ENCODE data around the gene PNMA8A. TPM values are rescaled to one million over a fixed set of nuclear protein-coding genes. Genes with fewer than 3 reads are reported as not detected.
"Not testable (repeated sequence)": the region's sequence is repeated elsewhere in the genome, so short reads cannot be mapped to it uniquely, and the experiment has no call there.

The PNMA8A gene
- total RNA-seq, 8 experiments from 2014 or later = 1.3 to 75.6 (median 46.4) TPM

DNA sequence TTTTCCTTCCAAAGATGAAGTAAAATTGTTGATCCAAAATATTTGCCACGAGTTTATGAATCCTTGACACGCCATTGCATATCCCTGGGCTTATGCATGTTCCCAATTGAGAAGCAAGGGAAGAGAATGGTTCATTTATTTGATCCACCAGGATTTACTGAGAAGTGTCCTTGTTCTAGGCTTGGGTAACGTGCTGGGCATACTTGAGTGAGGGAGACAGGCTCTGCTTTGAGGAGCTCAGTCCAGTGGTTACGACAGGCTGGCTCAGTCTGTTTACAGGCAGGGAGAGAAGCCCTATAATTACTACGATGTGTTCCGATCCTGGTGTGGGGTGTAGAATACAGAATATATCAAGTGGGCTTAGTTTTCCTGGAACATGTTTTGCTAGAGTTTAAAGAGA, 36.4 kb downstream of the PNMA8A start:
- Histone ChIP-seq H3K27ac (no peak overlapping the region), H3K4me3 (no peak overlapping the region), H3K4me1 (replicated peaks in 1 of 2) (no peaks in the 10 kb centered on the region)
- 0 to 90% (median 52%) methylated on average over 1 to 5 of the region's 6 CpGs; no CpG with 5 or more reads in 1 of the 10 experiments for WGBS, 10 experiments
- in situ Hi-C loops (cut with MboI; ENCODE audit: low pct_unique_long_range_greater_than_20kb in 2 of 9, low sequenced_read_pairs in 9 of 9, unreplicated experiment in 9 of 9) = no loop called here
- ATAC-seq (replicated peaks in 6 of 8) = no peak

DNA sequence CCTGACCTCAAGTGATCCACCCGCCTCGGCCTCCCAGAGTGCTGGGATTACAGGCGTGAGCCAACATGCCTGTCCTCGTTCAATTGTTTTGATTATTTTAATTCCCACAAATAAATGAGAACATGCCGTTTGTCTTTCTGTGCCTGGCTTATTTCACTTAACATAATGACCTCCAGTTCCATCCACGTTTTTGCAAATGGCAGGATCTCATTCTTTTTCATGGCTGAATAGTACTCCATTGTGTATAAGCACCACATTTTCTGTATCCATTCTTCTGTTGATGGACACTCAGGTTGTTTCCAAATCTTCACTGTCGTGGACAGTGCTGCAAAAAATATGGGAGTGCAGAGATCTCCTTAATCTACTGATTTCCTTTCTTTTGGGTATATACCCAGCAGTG, 37.9 kb downstream of the PNMA8A start:
- 3 to 83% (median 64%) methylated on average over 1 to 7 of the region's 7 CpGs; no CpG with 5 or more reads in 1 of the 10 experiments for WGBS, 10 experiments
- ATAC-seq (replicated peaks in 6 of 8); H3K27ac ChIP-seq; H3K4me1 ChIP-seq (replicated peaks in 1 of 2); H3K4me3 ChIP-seq; in situ Hi-C loops (cut with MboI; ENCODE audit: low pct_unique_long_range_greater_than_20kb in 2 of 9, low sequenced_read_pairs in 9 of 9, unreplicated experiment in 9 of 9): not testable (repeated sequence)

DNA sequence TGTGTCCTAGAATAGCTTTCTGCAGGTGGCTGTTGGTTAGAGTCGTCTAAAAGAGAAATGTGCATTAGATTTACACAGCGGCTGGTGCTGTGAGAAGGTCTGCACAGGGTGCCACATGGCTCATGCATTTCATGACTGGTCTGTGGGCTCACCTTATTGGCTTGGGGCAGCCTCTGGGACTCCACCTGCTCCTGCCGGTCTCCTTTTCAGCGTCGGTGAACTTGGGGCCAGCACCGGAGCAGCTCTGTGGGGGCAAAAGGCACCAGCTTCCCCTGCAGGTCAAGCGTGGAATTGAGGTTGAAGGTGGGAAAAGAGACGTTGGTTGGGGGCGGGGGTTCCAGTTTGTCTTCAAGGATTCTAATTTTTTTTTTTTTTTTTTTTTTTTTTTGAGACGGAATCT, 39.5 kb downstream of the PNMA8A start:
- Histone ChIP-seq H3K27ac (no peak overlapping the region), H3K4me1 (replicated peaks in 1 of 2) (peaks cover 2 to 10% of the 10 kb centered on the region in 2 donors), H3K4me3 (no peak overlapping the region)
- 0 to 77% (median 36%) methylated on average over 1 to 6 of the region's 10 CpGs; no CpG with 5 or more reads in 3 of the 10 experiments for WGBS, 10 experiments
- no peak for ATAC-seq (replicated peaks in 6 of 8)
- in situ Hi-C loops (cut with MboI; ENCODE audit: low pct_unique_long_range_greater_than_20kb in 2 of 9, low sequenced_read_pairs in 9 of 9, unreplicated experiment in 9 of 9) = no loop called here

DNA sequence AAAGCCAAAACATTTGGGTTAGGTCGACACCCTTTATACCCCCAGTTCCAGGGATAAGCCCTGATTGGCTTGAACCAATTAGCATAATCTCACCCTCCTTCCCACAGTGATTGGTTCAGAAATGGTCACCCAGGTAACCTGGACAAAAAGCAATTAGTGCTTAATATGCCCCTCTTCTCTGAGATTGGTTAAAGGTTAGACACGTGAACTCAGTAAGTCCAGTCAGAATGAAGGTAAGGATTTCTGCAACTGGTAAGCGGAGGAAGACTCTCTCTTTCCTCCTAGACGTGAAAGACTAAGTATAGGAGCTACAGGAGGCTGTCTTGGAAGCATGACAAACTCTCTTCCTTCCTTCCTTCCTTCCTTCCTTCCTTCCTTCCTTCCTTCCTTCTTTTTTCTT, 41.4 kb downstream of the PNMA8A start:
- WGBS, 10 experiments = 17 to 87% (median 57%) methylated on average over 1 to 3 of the region's 4 CpGs; no CpG with 5 or more reads in 5 of the 10 experiments
- in situ Hi-C loops (cut with MboI; ENCODE audit: low pct_unique_long_range_greater_than_20kb in 2 of 9, low sequenced_read_pairs in 9 of 9, unreplicated experiment in 9 of 9) = no loop called here
- peaks cover 10 to 17% of the 10 kb centered on the region in 2 donors for H3K4me1 ChIP-seq (replicated peaks in 1 of 2)
- no peak overlapping the region for H3K4me3 ChIP-seq
- no peak for ATAC-seq (replicated peaks in 6 of 8)
- H3K27ac ChIP-seq = no peak overlapping the region

DNA sequence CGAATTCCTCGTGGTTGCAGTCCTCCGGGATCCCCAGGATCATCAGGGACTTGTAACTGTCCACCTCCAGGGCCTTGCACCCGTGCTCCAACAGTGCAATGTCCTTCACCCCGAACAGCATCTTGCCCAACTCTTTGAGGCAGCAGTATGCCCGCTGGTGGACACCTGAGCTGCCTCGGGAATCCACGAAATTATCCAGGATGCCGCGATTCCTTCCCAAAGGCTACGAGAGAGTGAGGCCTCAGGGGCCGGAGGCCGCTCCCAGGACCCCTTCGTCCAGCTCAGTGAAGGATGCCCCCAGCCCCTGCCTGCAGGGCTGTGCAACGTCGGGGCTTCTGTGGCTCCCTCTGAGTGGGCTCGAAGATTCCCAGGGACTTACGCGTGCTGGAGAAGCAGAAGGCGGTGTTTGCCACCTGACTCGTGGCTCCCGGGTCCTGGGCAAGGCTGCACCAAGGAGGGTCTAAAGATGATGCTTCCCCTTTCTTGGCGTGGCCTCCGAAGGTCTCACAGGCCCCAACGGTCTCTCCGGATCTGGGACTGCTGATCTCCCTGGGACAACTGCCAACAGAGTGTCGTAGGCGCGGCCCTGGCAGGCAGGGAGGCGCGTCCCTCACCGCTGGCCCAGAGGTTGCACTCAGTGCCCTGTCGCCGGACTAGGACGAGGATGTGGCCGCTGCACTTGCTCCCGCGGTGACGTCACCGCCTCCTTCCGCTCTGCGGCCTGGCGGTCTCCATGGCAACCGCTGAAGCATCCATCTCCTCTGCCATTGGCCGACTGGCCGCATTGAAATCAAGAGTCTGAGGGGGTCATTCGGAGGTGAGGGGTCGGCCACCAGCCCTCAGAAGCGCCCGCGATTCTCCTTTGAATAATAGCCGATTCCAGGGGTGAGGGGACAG, 42.9 kb downstream of the PNMA8A start, which contains the start of gene PNMA8C:
PNMA8C (minus strand) TSS at position 698 of the 897 bp plus-strand sequence; CDS start at position 121, 577 bp downstream.
- WGBS, 10 experiments = 0 to 64% (median 7%) methylated on average over 2 to 9 of the region's 52 CpGs
- peak; percentile 43 to 93 (median 87) for ATAC-seq (replicated peaks in 6 of 8)
- H3K27ac ChIP-seq = peak within 1 kb of the TSS; percentile 77 to 85
- H3K4me1 ChIP-seq (replicated peaks in 1 of 2) = peaks cover 10 to 17% of the 10 kb centered on the region in 2 donors
- peak within 1 kb of the TSS; percentile 48 to 61 (median 53) for H3K4me3 ChIP-seq
- in situ Hi-C loops (cut with MboI; ENCODE audit: low pct_unique_long_range_greater_than_20kb in 2 of 9, low sequenced_read_pairs in 9 of 9, unreplicated experiment in 9 of 9) = no loop called here

DNA sequence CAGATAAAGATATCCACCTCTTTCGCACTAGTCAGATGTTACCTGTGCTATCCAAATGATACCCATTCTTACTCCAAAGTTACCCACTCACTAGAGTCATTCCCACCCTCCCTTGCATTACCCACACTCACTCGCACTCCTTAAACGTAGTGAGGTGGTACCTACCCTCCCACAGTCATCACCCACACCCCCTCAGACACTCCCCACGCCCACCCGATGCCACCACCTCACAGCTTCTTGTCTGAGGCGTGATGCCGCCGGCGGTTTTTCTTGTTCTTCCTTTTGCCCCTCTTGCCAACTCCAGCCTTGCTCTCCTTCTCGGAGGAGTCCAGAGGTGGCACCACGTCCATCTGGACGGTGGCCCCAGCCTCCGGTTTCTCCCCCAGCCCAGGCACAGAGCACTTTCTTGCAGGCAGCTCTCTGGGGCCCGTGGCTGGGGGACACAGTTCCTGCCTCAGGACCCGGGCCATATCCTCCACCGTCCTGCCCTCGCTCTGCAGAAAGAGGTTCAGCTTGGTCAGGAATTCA, 43.8 kb downstream of the PNMA8A start:
- H3K4me3 ChIP-seq = peak overlapping the region; percentile 48 to 61 (median 53)
- 30 to 100% (median 73%) methylated on average over 1 to 10 of the region's 17 CpGs; no CpG with 5 or more reads in 3 of the 10 experiments for WGBS, 10 experiments
- ATAC-seq (replicated peaks in 6 of 8) = no peak
- in situ Hi-C loops (cut with MboI; ENCODE audit: low pct_unique_long_range_greater_than_20kb in 2 of 9, low sequenced_read_pairs in 9 of 9, unreplicated experiment in 9 of 9) = no loop called here
- peak overlapping the region; percentile 77 to 85 for H3K27ac ChIP-seq
- peaks cover 10 to 17% of the 10 kb centered on the region in 2 donors for H3K4me1 ChIP-seq (replicated peaks in 1 of 2)

DNA sequence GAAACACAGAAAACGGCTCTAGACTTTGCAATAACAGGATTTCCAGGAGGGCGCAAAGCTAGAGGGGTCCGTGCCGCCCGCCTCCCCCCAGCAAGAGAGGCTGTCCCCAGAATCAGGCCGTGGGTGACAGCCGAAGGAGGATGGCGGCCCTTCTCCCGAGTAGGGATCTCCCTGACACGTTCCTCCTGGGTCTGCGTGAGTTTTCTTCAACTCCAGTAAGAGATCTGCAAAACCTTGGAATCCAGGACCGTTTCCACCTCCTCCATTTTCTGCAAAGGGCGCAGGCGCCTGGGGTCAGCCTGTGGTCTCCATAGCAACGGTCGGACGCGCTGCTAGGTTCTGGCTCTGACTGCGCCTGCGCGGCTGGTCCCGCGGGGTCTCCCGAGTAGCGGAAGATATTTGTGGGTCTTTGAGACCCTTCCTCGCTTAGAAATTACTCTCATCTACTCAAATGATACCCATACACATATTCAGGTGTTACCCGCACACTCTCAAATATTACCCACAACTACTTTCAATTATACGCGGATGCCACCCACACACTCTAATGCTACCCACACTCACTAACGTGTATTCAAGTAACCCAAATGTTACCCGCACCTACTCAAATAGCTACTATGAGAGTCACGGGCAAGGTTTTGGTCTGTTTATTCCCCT, 44.7 kb downstream of the PNMA8A start:
- ATAC-seq (replicated peaks in 6 of 8) = peak; percentile 57 to 91 (median 64)
- H3K27ac ChIP-seq = peak overlapping the region in 1 of 2 donors; percentile 2
- 0 to 3% (median 0%) methylated on average over 1 to 13 of the region's 32 CpGs; no CpG with 5 or more reads in 2 of the 10 experiments for WGBS, 10 experiments
- peak overlapping the region; percentile 48 to 61 (median 53) for H3K4me3 ChIP-seq
- H3K4me1 ChIP-seq (replicated peaks in 1 of 2) = peaks cover 10 to 17% of the 10 kb centered on the region in 2 donors
- in situ Hi-C loops (cut with MboI; ENCODE audit: low pct_unique_long_range_greater_than_20kb in 2 of 9, low sequenced_read_pairs in 9 of 9, unreplicated experiment in 9 of 9) = no loop called here

DNA sequence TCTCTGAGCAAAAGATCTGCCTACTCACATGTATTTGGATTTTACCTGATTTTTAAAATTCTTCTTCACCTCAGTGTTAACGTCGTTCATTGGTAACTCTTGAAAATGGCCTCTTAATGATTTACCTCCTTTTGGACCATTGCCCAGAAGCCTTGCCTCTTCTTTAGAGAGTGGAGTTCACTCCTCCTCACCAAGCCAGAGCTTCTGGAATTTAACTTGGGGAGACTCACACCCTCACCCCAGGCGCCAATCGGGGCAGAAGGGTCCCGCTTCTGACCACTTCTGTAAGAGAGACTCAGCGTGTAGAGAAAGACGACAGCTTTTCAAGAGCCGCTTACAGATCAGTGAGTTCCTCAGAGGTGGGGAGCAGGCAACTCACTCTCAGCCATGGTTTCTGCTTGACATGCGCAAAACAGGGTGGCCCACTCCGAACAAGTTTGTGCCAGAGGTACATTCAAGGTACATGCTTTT, 45.3 kb downstream of the PNMA8A start:
- ATAC-seq (replicated peaks in 6 of 8) = peak in 6 of 8 experiments; percentile 1 to 59 (median 20)
- H3K4me1 ChIP-seq (replicated peaks in 1 of 2) = peaks cover 10 to 17% of the 10 kb centered on the region in 2 donors
- H3K4me3 ChIP-seq = peak overlapping the region; percentile 48 to 61 (median 53)
- in situ Hi-C loops (cut with MboI; ENCODE audit: low pct_unique_long_range_greater_than_20kb in 2 of 9, low sequenced_read_pairs in 9 of 9, unreplicated experiment in 9 of 9) = no loop called here
- 0 to 20% (median 0%) methylated on average over 1 to 8 of the region's 10 CpGs; no CpG with 5 or more reads in 1 of the 10 experiments for WGBS, 10 experiments
- peak overlapping the region in 1 of 2 donors; percentile 2 for H3K27ac ChIP-seq

DNA sequence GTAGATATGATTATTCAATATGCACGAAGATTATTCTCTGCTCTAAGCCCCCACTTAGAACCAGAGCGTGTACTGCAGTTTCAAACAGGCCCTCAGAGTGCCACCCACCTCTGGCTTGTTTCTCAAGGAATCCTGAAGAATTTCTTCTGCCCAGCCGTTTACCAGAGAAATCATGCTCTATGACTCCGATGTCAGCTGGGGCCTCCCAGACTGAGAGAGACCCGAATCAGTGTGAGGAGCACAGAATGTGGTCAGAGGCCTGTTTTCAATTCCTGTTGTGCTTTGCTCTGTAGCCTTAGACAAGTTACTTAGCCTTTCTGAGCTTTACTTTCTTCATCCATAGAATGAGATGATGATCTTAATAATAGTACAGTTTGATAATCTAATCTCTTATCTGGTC, 48.2 kb downstream of the PNMA8A start:
- no peak overlapping the region for H3K4me3 ChIP-seq
- no peak overlapping the region for H3K27ac ChIP-seq
- no peak for ATAC-seq (replicated peaks in 6 of 8)
- H3K4me1 ChIP-seq (replicated peaks in 1 of 2) = peaks cover 7 to 8% of the 10 kb centered on the region in 2 donors
- WGBS, 10 experiments = 0 to 73% (median 45%) methylated on average over 1 to 5 of the region's 5 CpGs; no CpG with 5 or more reads in 4 of the 10 experiments
- in situ Hi-C loops (cut with MboI; ENCODE audit: low pct_unique_long_range_greater_than_20kb in 2 of 9, low sequenced_read_pairs in 9 of 9, unreplicated experiment in 9 of 9) = no loop called here

DNA sequence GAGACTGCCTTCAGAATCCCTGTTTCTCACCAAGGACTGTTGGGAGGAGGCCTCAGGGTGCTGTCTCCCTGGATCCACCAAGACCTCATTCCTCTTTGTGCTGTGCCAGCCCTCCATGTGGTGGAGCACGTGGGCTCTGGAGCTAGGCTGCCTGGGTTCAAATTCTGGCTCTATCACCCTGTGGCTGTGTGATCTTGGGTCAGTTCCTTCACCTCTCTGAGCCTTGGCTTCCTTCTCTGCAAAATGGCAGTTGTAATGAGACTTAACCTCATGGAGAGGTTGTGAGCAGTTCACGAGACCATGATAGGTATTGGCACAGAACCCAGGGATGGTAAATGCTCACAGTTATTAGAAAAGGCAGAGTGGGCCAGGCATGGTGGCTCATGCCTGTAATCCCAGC, 49.0 kb downstream of the PNMA8A start:
- no peak for ATAC-seq (replicated peaks in 6 of 8)
- WGBS, 10 experiments = 60 to 100% (median 80%) methylated on average over 1 of the region's 2 CpGs; no CpG with 5 or more reads in 7 of the 10 experiments
- Histone ChIP-seq H3K4me1 (replicated peaks in 1 of 2) (peaks cover 7 to 8% of the 10 kb centered on the region in 2 donors), H3K27ac (no peak overlapping the region), H3K4me3 (no peak overlapping the region)
- in situ Hi-C loops (cut with MboI; ENCODE audit: low pct_unique_long_range_greater_than_20kb in 2 of 9, low sequenced_read_pairs in 9 of 9, unreplicated experiment in 9 of 9) = no loop called here

DNA sequence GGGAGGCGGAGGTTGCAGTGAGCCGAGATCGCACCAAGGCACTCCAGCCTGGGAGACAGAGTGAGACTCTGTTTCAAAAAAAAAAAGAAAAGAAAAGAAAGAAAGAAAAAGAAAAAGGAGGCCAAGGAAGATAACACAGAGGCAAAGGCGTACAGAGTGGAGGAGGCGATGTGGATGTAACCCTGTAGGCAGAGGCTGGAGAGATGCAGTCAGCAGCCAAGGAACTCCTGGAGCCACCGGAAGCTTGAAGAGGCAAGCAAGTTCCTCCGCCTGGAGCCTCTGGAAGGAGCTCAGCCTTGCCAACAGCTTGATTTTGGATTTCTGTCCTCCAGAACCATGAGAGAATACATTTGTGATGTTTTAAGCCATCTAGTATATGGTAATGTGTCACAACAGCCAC, 51.3 kb downstream of the PNMA8A start:
- WGBS, 10 experiments = 67 to 100% (median 88%) methylated on average over 1 to 7 of the region's 7 CpGs
- no peak for ATAC-seq (replicated peaks in 6 of 8)
- Histone ChIP-seq H3K4me3 (no peak overlapping the region), H3K27ac (no peak overlapping the region), H3K4me1 (replicated peaks in 1 of 2) (peaks cover 14 to 18% of the 10 kb centered on the region in 2 donors)
- in situ Hi-C loops (cut with MboI; ENCODE audit: low pct_unique_long_range_greater_than_20kb in 2 of 9, low sequenced_read_pairs in 9 of 9, unreplicated experiment in 9 of 9) = no loop called here
